Measurements from ENCODE around the gene SLFNL1.

Gene SLFNL1

GRCh38 chr1:41021526-41022308 is at the start of gene SLFNL1:
Gene SLFNL1 (minus strand): TSS chr1:41021725. CDS start chr1:41020660, 1,065 bp downstream.
- DNase-seq, result no peak

GRCh38 chr1:41056907-41057306 is 35.4 kb upstream of the SLFNL1 start:
- no peak for DNase-seq

- DNase-seq, result no peak
These were observed 31.8 kb upstream of the SLFNL1 start for GRCh38 chr1:41053316-41053715.

- DNase-seq, result no peak
These were observed 29.5 kb upstream of the SLFNL1 start for GRCh38 chr1:41051022-41051421.

- DNase-seq, result no peak
These were observed 27.0 kb upstream of the SLFNL1 start for GRCh38 chr1:41048540-41048939.

GRCh38 chr1:41046347-41046775 is 24.8 kb upstream of the SLFNL1 start:
- DNase-seq, result no peak

- no peak for DNase-seq
These were observed 24.2 kb upstream of the SLFNL1 start for GRCh38 chr1:41045740-41046139.

GRCh38 chr1:41044187-41044586 is 22.7 kb upstream of the SLFNL1 start:
- DNase-seq, result no peak

GRCh38 chr1:41041614-41042270 is 20.2 kb upstream of the SLFNL1 start:
- DNase-seq, result no peak

- no peak for DNase-seq
These were observed 16.6 kb upstream of the SLFNL1 start for GRCh38 chr1:41038110-41038509.

- DNase-seq, result no peak
These were observed 15.8 kb upstream of the SLFNL1 start for GRCh38 chr1:41037116-41037903.

GRCh38 chr1:41033272-41033671 is 11.7 kb upstream of the SLFNL1 start:
- no peak for DNase-seq

GRCh38 chr1:41032147-41032546 is 10.6 kb upstream of the SLFNL1 start:
- DNase-seq, result no peak

GRCh38 chr1:41030872-41031616 is 9.5 kb upstream of the SLFNL1 start:
- no peak for DNase-seq

- no peak for DNase-seq
These were observed 6.6 kb upstream of the SLFNL1 start for GRCh38 chr1:41028034-41028642.

GRCh38 chr1:41025979-41026819 is 4.7 kb upstream of the SLFNL1 start:
- no peak for DNase-seq

- no peak for DNase-seq
These were observed 3.4 kb upstream of the SLFNL1 start for GRCh38 chr1:41024953-41025352.

- DNase-seq, result no peak
These were observed 1.9 kb upstream of the SLFNL1 start for GRCh38 chr1:41023279-41023990.

- DNase-seq, result no peak
These were observed 899 bp upstream of the SLFNL1 start for GRCh38 chr1:41022424-41022823.

- no peak for DNase-seq
These were observed 871 bp downstream of the SLFNL1 start for GRCh38 chr1:41020654-41021053.

- DNase-seq, result no peak
These were observed 1.4 kb downstream of the SLFNL1 start for GRCh38 chr1:41020109-41020576.
